Peyer's patch (tissue), 4 donors: ENCODE results near the gene MYH16.
"Not testable (repeated sequence)": the region's sequence is repeated elsewhere in the genome, so short reads cannot be mapped to it uniquely, and the experiment has no call there.

Experiments used
- POLR2A ChIP-seq, 2 donors: fragments of 450-650 bp; IDR thresholded peaks; one replicate each; pipeline ENCODE4 v1.5.1; 2017; ENCODE audit warnings: antibody characterized with exemption in 2 of 2, mild to moderate bottlenecking in 2 of 2, moderate library complexity in 2 of 2
- TF ChIP-seq, protein P1 (sequence below), 6 experiments: fragments of 450-650 bp in 4 of 6; fragments of 200-600 bp in 2 of 6; sonication (generic) in 1 of 6; IDR thresholded peaks; one replicate each; pipeline ENCODE4 v1.5.1; 2017 to 2019; ENCODE audit warnings: antibody characterized with exemption in 6 of 6, mild to moderate bottlenecking in 3 of 6, moderate library complexity in 1 of 6

DNA sequence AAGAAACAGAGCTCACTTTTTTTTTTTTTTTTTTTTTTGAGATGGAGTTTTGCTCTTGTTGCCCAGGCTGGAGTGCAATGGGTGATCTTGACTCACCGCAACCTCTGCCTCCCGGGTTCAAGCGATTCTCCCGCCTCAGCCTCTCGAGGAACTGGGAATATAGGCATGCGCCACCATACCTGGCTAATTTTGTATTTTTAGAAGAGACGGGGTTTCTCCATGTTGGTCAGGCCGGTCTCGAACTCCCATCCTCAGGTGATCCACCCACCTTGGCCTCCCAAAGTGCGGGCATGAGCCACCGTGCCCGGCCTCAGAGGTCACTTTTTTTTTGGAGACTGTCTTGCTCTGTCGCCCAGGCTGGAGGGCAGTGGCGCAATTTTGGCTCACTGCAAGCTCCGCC, 85.9 kb downstream of the MYH16 start:
- TF ChIP-seq, protein P1, sequence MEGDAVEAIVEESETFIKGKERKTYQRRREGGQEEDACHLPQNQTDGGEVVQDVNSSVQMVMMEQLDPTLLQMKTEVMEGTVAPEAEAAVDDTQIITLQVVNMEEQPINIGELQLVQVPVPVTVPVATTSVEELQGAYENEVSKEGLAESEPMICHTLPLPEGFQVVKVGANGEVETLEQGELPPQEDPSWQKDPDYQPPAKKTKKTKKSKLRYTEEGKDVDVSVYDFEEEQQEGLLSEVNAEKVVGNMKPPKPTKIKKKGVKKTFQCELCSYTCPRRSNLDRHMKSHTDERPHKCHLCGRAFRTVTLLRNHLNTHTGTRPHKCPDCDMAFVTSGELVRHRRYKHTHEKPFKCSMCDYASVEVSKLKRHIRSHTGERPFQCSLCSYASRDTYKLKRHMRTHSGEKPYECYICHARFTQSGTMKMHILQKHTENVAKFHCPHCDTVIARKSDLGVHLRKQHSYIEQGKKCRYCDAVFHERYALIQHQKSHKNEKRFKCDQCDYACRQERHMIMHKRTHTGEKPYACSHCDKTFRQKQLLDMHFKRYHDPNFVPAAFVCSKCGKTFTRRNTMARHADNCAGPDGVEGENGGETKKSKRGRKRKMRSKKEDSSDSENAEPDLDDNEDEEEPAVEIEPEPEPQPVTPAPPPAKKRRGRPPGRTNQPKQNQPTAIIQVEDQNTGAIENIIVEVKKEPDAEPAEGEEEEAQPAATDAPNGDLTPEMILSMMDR (IDR thresholded peaks at IDR 0.05), result not testable (repeated sequence)
- not testable (repeated sequence) for TF ChIP-seq POLR2A (IDR thresholded peaks at IDR 0.05)
